HG03108 (cell line): ENCODE results near the gene RPL3.

Experiments used
- ATAC-seq: cut with Tn5 transposase; IDR thresholded peaks from one replicate; pipeline ENCODE4 v1.9.1; 2021; ENCODE audit warnings: moderate library complexity; ENCODE audit not compliant: unreplicated experiment

Gene RPL3

GRCh38 chr22:39317775-39318506 lies 1.5 kb downstream of the RPL3 start:
- ATAC-seq, result no peak

GRCh38 chr22:39317084-39317774 lies 2.2 kb downstream of the RPL3 start:
- no peak for ATAC-seq

- ATAC-seq, result no peak
These were observed 2.9 kb downstream of the RPL3 start for GRCh38 chr22:39316440-39317083.

DNA sequence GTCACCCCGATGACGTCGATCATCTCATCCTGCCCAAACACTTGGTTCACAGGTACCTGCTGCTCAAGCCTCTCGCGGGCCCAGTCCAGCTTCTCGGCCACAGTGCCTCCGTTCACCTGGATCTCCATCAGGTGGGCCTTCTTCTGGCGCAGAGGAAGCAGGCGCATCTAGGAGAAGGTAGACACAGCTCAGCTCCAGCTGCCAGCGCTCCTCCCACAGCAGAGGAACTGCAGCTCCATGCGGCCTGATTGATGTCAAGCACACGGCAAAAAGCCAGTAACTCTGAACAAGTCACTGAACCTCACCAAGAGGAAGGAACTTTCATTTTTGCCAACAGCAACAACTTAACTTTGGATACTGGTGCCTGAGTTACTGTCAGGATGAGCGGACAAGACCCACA lies 4.0 kb downstream of the RPL3 start:
- ATAC-seq, result no peak

- no peak for ATAC-seq
These were observed 5.0 kb downstream of the RPL3 start for GRCh38 chr22:39314251-39314971.

DNA sequence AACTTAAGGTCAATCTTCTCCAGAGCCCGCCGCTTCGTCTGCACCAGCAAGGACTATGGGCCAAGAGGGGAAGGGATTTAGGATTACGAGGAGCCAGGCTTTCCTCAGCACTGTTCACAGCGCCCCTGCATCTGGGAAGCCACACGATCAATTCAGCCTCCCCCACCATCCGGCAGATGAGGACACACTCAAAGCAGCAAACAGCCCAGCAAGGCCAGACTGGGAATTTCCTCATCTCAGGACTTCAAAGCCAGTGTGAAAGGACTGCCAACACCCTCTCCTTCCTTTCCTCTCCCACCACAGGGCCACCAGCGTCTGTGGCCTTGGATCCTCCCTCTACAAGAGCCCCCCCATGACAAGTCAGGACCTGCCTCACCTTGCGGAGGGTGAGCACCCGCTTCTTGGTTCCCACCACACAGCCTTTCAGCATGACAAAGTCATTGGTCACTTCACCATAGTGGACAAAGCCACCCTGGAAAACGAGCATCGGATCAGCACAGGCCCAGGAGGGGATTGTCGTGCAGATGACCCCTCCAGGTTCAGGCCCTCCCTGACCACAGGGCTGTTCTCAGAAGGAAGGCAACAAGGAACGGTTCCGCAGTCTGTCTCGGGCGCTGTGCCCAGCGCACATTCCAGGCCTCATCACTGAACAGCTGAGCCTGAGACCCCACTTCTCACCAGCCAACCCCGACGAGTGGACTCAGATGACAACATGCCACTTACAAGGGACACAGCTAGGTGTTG lies 6.0 kb downstream of the RPL3 start:
- no peak for ATAC-seq

GRCh38 chr22:39312410-39312809 lies 7.0 kb downstream of the RPL3 start:
- ATAC-seq, result no peak

DNA sequence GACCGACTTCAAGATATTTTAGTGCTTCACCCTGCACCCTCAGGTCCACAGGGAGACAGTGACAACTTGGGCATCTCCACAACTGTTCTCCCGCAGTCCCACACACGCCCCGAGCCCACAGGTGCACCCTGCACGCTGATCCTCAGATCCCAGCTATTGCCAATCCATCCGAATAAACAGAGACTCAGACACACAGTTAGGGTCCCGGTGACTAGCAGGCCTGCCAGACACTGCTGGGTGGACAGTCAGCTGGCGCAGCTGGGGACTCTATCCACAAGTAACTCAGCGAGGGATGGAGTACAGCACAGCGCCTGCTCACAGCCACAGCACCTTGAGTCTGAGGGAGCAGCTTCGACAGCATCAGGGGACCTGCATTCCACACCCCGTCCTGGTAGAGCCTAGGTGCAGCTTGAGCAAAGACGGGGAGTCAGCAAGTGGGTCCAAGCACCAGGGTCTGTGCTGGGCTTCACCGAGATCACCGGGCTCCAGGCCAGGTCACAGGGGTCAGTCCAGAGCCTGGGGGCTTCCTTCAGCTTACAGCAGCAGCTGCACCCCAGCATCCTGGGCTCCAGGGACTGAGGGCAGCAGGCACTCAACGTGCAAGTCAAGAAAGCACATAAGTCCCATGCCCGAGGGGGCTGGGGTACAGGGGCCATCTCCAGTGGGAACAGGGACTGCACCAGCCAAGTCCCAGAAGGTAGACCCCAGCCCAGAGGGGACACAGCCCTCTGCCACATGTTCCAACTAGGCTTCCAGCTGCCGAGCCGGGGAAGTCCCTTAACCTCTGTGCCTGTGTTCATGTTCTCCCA lies 7.6 kb downstream of the RPL3 start:
- no peak for ATAC-seq

GRCh38 chr22:39309881-39310714 lies 9.3 kb downstream of the RPL3 start:
- ATAC-seq, result no peak

DNA sequence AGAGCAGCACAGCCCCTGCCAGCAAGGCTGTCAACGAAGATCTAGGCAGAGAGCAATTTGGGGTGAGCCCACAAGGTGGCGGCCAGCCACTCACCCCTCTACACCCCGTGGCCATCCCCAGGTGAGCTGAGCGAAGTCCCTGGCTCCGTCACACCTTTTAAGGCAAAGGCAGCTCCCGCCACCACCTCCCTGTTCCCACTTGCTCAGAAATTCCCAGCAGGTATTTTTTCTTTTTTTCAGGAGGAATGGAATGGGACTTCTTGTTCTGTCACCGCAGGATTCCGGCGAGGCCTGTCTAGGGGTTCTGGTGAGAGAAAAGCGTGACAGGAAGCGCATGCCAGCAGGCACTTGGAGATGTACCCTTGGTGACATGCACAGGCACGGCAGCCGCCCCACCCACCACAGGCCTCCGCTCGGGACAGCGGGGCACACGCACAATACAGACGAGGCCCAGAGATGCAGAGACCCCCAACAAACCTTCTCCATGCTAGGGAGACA lies 10.0 kb downstream of the RPL3 start:
- no peak for ATAC-seq

DNA sequence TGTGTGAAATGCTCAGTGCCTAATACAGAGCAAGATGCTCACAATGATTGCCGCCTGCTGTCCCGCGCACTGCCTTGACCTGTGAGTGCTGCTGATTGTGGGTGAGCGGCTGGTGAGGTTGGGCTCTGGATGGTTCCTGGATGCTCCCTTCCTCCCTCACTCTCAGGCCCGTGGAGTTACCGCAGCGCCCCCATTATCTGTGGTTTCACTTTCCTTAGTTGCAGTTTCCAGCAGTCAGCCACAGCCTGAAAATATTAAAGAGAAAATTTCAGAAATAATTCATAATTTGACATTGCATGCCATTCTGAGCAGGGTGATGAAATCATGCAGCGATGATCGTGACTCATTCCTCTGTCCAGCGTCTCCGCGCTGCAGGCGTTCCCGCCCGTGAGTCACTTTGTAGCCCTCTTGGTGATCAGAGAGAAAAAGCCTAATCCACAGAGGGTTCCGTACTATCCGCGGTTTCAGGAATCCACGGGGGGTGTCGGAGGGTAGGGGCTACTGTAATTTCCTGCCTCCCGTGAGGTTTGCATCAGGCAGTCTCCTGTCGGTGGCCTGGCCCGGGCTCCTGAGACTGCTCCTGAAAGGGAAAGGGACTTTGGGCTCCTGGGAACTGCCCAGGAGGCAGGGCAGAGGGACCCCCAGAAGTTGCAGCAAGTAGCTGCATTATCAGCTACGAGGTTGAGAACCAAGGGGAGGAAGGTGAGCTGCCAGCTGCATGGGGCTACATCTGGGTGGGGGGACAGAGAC lies 10.6 kb downstream of the RPL3 start:
- ATAC-seq, result no peak

GRCh38 chr22:39306456-39307361 lies 12.7 kb downstream of the RPL3 start:
- no peak for ATAC-seq

GRCh38 chr22:39303892-39304671 lies 15.3 kb downstream of the RPL3 start:
- no peak for ATAC-seq

DNA sequence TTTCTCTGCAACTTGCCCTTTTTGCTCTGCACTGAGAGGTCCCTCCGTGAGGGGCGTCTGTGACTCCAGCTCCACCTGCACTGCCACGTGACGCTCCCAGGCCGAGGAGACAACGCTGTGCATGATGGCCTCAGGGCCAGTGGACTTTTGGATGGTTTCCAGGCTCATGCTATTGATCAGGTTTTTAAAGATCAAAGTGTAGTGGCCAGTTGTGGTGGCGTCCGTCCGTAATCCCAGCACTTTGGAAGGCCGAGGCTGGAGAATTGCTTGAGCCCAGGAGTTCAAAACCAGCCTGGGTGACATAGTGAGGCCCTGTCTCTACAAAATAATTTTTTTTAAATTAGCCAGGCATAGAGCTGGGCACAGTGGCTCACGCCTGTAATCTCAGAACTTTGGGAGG lies 16.1 kb downstream of the RPL3 start:
- no peak for ATAC-seq

DNA sequence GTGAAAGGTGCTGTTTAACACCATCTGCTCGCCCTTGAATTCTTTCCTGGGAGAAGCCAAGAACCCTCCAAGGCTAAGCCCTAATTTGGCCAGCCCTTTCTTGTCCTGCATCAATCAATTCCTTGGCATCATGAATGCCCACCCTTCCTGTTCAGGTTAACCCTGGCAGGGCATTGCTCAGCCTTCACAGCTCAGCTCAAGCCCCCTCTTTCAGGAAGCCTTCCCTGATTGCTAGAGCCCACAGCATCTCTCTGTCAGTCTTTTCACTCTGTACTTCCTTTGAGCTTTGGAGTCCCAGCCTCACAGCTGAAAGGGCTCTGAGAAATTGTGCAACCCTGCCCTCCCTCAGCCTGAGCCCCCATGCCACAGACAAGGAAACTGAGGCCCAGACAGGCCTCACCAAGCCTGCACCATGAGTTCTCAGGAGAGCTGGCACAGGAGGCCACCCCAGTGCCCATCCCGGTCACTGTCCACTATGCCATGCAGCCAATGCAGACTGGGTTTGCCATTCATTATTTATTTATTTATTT lies 16.9 kb downstream of the RPL3 start:
- ATAC-seq, result no peak

GRCh38 chr22:39301926-39302325 lies 17.5 kb downstream of the RPL3 start:
- ATAC-seq, result no peak
